Rectal smooth muscle tissue (tissue), 1 donor: ENCODE measurements around the gene IMPG2.

Source experiments
- H3K27ac ChIP-seq: one replicate; pipeline ENCODE4 v1.7.0; 2013; ENCODE audit warnings: low read depth, low read length, inconsistent platforms
- H3K27me3 ChIP-seq: one replicate; pipeline ENCODE4 v1.7.0; 2013; ENCODE audit warnings: low read length; ENCODE audit not compliant: control insufficient read depth, insufficient read depth
- H3K36me3 ChIP-seq: one replicate; pipeline ENCODE4 v1.7.0; 2013; ENCODE audit warnings: low read length; ENCODE audit not compliant: control insufficient read depth, insufficient read depth
- H3K4me1 ChIP-seq: one replicate; pipeline ENCODE4 v1.7.0; 2013; ENCODE audit warnings: low read length; ENCODE audit not compliant: control insufficient read depth, insufficient read depth
- H3K4me3 ChIP-seq: one replicate; pipeline ENCODE4 v1.7.0; 2013; ENCODE audit warnings: low read length
- H3K9ac ChIP-seq: one replicate; pipeline ENCODE4 v1.7.0; 2013; ENCODE audit warnings: low read length

Gene IMPG2

DNA sequence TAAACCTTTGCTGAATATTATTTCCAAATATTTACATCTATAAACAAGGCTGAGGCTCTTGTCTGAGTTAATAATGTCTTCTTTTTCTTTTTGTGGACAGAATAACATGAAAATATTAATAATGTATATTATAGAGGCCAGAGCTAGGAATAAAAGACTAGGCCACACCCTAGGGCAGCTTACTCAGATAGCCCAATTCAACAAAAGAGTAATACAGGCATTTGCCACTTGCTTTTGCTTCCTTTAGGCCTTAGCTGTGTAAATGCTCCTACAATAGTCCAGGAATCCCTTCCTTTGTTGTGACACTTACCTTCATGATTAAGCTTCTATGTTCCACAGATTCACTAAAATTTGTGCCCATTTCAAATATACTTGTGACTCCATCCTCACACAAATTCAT, 16.5 kb downstream of the IMPG2 start:
- Histone ChIP-seq H3K9ac (no peak overlapping the region), H3K4me3 (no peak overlapping the region), H3K4me1 (no peaks in the 10 kb centered on the region), H3K27me3 (no peaks in the 10 kb centered on the region), H3K27ac (no peak overlapping the region), H3K36me3 (no peaks in the 10 kb centered on the region)

DNA sequence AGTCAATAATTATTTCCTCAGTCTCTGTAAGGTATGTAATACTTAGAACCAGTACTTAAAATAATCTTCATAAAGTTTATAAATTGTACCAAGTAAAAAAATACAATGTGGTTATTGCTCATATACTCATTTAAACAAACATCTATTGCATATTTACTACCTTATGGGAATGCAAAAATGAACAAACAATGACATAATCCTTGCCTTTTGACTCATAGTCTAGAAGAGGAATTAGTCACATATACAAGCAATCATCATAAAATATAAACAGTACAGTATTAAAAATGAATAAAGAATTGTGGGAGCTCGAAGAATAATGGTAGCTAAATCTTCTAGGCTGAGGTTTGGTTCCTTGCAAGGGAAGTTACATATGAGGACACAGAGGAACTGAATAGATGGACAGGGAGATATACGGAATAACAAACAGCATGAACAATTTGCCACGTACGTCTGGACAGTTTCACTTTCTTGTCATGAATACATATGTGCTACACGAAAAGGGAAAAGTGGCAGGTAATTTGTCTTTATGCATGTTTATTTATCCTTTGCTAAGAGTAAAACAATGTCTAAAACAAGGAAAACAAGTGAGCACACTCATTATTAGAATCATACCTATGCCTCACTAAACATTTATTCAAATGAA, 17.2 kb downstream of the IMPG2 start:
- Histone ChIP-seq H3K27ac (no peak overlapping the region), H3K36me3 (no peaks in the 10 kb centered on the region), H3K9ac (no peak overlapping the region), H3K4me3 (no peak overlapping the region), H3K4me1 (no peaks in the 10 kb centered on the region), H3K27me3 (no peaks in the 10 kb centered on the region)

DNA sequence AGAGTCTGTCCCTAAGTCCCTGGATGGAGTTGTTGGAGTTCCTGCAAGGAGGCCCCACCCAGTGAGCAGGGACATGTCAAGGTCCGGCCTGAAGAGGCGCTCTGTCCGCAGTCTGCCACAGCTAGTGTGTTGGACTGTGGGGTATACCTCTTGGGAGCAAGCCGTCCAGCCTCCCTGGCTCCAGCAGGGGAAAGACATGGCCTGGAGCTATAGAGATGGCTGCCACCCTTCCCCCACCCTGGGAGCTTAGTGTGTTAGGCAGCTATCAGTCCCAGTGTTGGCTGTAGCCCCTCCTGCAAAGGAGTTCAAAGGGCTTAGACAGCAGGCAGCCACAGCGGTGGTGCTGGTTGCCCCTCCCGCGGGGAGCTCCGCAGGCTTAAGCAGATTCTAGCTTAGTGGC, 20.3 kb downstream of the IMPG2 start:
- no peak overlapping the region for H3K9ac ChIP-seq
- no peak overlapping the region for H3K4me3 ChIP-seq
- H3K27me3 ChIP-seq: no peaks in the 10 kb centered on the region
- H3K36me3 ChIP-seq: no peaks in the 10 kb centered on the region
- no peaks in the 10 kb centered on the region for H3K4me1 ChIP-seq
- H3K27ac ChIP-seq: no peak overlapping the region

DNA sequence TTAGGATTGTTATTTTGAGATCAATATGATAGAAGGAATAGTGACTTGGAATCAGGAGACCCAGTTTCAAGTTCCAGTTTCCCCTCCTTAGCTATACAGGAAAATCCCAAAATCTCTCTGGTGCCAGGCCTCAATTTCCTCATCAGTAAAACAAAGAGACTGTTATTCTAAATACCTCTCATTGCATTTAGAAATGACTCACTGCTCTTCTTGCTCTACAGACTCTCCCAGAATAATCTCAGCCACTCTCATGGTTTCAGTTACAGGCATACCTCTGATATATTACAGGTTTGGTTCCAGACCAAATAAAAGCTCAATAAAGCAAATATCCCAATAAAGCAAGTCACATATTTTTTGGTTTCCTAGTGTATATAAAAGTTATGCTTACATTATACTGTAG, 28.3 kb downstream of the IMPG2 start:
- H3K36me3 ChIP-seq: no peaks in the 10 kb centered on the region
- H3K4me1 ChIP-seq: no peaks in the 10 kb centered on the region
- no peak overlapping the region for H3K9ac ChIP-seq
- H3K27ac ChIP-seq: no peak overlapping the region
- H3K27me3 ChIP-seq: no peaks in the 10 kb centered on the region
- no peak overlapping the region for H3K4me3 ChIP-seq

DNA sequence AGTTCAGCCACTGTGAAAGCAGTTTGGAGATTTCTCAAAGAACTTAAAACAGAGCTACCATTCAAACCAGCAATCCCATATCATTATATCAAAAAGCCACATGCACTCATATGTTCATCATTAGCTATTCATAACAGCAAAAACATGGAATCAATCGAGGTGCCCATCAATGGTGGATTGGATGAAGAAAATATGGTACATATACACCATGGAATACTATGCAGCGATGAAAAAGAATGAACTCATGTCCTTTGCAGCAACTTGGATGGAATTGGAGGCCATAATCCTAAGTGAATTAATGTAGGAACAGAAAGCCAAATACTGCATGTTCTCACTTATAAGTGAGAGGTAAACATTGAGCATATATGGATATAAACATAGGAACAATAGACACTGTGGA, 32.1 kb downstream of the IMPG2 start:
- Histone ChIP-seq H3K36me3 (no peaks in the 10 kb centered on the region), H3K4me3 (no peak overlapping the region), H3K9ac (no peak overlapping the region), H3K4me1 (no peaks in the 10 kb centered on the region), H3K27me3 (no peaks in the 10 kb centered on the region), H3K27ac (no peak overlapping the region)

DNA sequence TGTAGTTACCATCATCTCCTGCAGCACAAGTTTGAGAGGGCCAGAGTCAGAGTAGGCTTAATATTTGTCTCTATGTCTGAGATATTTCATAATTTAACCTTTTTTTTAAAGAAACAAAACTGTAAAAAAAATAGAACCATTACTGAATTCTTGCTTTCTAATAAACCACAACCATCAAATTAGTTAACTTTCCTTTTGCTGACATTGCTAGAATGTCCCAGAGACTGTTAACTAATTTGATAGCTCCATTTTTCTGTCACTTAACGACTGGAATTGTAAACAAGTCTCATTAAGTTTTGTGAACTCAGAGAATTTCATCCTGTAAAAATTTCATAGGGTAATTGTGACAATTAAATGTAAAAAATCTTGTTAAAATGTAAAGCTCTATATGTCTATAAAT, 35.6 kb downstream of the IMPG2 start:
- no peak overlapping the region for H3K4me3 ChIP-seq
- H3K36me3 ChIP-seq: no peaks in the 10 kb centered on the region
- no peaks in the 10 kb centered on the region for H3K27me3 ChIP-seq
- H3K9ac ChIP-seq: no peak overlapping the region
- H3K27ac ChIP-seq: no peak overlapping the region
- H3K4me1 ChIP-seq: no peaks in the 10 kb centered on the region

DNA sequence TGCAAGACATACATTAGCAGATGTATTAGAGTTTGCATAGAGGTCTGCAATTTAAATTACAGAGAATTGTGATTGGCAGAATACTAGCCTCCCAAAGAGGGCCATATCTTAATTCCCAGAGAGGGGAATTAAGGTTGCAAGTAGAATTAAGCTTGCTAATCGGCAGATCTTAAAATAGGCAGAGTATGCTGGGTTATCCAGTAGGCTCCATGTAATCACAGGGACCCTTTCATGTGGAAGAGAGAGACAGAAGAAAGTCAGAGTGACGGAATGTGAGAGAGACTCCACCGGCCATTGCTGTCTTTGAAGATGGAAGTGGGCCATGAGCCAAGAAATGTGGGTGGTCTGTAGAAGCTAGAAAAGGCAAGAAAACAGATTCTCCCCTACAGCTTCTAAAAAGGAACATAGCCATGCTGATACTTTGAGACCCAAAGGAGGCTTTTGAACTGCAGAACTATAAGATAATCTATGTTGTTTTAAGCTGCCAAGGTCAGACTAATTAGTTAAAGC, 38.8 kb downstream of the IMPG2 start:
- H3K4me3 ChIP-seq: no peak overlapping the region
- no peak overlapping the region for H3K9ac ChIP-seq
- no peaks in the 10 kb centered on the region for H3K36me3 ChIP-seq
- no peaks in the 10 kb centered on the region for H3K27me3 ChIP-seq
- no peak overlapping the region for H3K27ac ChIP-seq
- no peaks in the 10 kb centered on the region for H3K4me1 ChIP-seq

DNA sequence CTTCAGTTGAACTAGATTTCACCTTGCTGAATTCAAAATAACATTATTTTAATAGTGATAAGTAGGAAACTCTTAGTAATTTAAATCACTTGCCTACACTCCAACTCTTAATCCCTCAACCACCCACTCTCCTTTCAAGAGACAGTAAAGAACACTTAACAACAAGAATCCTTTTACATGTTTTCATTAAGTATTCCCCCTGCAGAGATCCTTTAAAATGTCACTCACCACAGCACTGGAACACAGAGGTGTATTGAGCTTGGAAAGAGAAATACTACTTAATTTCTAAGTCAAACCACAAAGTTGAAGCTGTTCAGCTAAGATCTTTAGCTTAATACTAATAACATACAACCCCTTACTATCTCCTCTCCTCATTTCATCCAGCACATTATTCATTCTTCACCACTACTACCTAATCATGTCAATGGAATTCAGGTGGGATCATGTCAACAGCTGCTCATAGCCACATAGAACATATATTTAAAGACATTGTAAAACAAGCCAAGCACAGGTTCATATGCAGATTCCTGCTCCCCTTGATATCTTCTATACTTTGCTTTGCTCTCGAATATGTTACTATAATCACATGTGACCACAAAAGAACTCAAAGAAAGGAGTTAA, 40.5 kb downstream of the IMPG2 start:
- no peak overlapping the region for H3K9ac ChIP-seq
- H3K27me3 ChIP-seq: no peaks in the 10 kb centered on the region
- H3K4me1 ChIP-seq: no peaks in the 10 kb centered on the region
- H3K27ac ChIP-seq: no peak overlapping the region
- H3K36me3 ChIP-seq: no peaks in the 10 kb centered on the region
- H3K4me3 ChIP-seq: no peak overlapping the region

DNA sequence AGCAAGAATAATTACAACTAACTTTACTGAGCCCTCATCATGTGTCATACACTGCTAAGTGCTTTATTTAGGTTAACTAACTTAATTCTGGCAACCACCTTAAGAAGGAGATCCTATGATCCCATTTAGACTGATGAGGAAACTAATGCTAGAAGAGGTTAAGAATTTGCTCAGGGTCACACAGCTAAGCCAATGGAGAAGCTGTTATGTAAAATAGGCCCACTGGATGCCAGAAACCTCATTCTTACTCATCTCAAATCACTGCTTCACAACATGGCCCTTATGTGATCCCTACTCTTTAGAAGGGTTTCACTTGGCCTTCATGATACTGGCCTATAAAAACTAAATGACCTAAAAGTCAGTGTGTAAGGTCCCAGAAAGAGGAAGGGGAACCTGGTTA, 41.2 kb downstream of the IMPG2 start:
- Histone ChIP-seq H3K36me3 (no peaks in the 10 kb centered on the region), H3K9ac (no peak overlapping the region), H3K27me3 (no peaks in the 10 kb centered on the region), H3K27ac (no peak overlapping the region), H3K4me3 (no peak overlapping the region), H3K4me1 (no peaks in the 10 kb centered on the region)

DNA sequence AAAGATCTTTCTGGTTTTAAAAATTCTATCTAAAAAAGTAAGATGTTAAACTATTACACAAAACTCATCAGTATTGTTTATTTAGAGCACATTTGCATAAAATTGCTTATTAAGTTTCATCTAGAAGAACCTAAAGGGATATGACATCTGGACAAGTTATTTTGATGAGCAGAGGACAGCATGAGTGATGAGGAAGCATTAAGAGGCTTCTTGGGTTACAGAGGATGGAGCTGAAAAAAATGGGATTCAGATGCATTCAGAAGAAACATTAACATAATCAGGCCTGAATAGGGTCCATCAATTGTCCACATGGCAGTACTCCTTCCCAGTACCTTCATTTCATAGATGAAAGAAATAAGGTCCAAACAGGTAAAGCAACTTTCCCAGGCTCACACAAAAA, 41.6 kb downstream of the IMPG2 start:
- no peak overlapping the region for H3K4me3 ChIP-seq
- H3K4me1 ChIP-seq: no peaks in the 10 kb centered on the region
- H3K36me3 ChIP-seq: no peaks in the 10 kb centered on the region
- H3K9ac ChIP-seq: no peak overlapping the region
- no peaks in the 10 kb centered on the region for H3K27me3 ChIP-seq
- no peak overlapping the region for H3K27ac ChIP-seq

DNA sequence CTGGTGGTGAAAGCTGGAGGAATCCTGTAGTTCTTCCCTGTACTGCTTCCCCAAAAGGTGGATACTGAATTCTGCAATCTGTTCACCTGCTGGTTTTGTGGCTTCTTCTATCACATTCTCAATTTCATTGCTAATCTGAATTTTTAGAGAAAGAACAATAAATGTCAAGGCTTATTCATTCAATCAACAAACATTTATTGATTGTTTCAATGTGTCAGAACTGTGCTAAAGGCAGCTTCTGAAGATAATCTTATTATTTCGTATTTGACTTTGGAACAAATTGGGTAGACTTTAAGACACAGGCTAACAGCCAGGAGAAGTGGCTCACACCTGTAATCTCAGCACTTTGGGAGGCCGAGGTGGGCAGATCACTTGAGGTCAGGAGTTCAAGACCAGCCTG, 46.8 kb downstream of the IMPG2 start:
- Histone ChIP-seq H3K4me3 (no peak overlapping the region), H3K36me3 (no peaks in the 10 kb centered on the region), H3K4me1 (no peaks in the 10 kb centered on the region), H3K9ac (no peak overlapping the region), H3K27ac (no peak overlapping the region), H3K27me3 (no peaks in the 10 kb centered on the region)

DNA sequence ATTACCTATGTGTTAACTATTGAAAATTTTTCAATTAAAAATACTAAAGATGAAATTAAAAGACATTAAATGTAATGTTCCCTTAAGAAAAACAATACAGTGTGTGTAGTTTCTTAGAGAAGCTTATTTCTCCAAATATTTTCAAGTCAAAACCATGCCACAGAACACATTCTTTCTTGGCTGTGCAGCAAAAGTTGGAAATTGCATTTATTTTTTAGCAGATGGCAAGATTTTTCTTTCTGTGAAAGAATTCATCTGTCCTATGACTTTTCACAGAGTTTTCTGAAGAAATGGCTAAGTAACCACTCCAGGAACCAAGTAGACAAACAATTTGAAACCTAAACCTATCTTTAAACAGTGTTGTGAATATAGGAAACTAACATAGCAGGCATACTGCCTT, 47.2 kb downstream of the IMPG2 start:
- Histone ChIP-seq H3K36me3 (no peaks in the 10 kb centered on the region), H3K9ac (no peak overlapping the region), H3K27ac (no peak overlapping the region), H3K4me1 (peaks cover 2% of the 10 kb centered on the region), H3K4me3 (no peak overlapping the region), H3K27me3 (no peaks in the 10 kb centered on the region)

DNA sequence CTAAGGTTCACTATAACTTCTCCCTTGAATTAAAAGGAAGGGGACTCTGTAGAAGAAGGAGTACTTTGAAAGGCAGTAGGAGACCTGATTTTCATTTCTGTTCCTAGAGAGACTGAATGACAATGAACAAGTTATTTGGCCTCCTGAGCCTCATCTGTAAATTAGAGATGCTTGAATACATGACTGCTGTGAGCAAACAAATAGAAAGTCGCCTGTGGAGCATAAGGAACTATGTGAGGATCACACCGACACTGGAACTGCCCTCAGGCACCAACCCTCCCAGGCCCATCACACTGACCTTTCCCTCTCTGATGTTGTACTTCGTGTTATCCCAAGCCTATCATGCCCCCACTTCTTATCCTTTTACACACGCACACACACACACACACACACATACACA, 48.6 kb downstream of the IMPG2 start:
- Histone ChIP-seq H3K4me1 (peaks cover 3% of the 10 kb centered on the region), H3K27me3 (no peaks in the 10 kb centered on the region), H3K9ac (no peak overlapping the region), H3K4me3 (no peak overlapping the region), H3K36me3 (no peaks in the 10 kb centered on the region), H3K27ac (no peak overlapping the region)
